ENCODE measurements around the gene NEURL1.
"Not testable (repeated sequence)": the region's sequence is repeated elsewhere in the genome, so short reads cannot be mapped to it uniquely, and the experiment has no call there.

Gene NEURL1

GRCh38 chr10:103491729-103492364 is 1.7 kb upstream of the NEURL1 start:
- in situ Hi-C loops (cut with MboI; ENCODE audit: low sequenced_read_pairs), result loop anchor here (25.0 kb wide), 1 partner anchor 580 kb away; the partner anchor contains the start of gene CNNM2

GRCh38 chr10:103492655-103493261 is 747 bp upstream of the NEURL1 start:
- in situ Hi-C loops (cut with MboI; ENCODE audit: low sequenced_read_pairs), result loop anchor here (25.0 kb wide), 1 partner anchor 580 kb away; the partner anchor contains the start of gene CNNM2

GRCh38 chr10:103493916-103494877 is 692 bp downstream of the NEURL1 start:
- in situ Hi-C loops (cut with MboI; ENCODE audit: low sequenced_read_pairs), result loop anchor here (25.0 kb wide), 1 partner anchor 582 kb away; the partner anchor contains the start of gene CNNM2

- in situ Hi-C loops (cut with MboI; ENCODE audit: low sequenced_read_pairs), result loop anchor here (25.0 kb wide), 1 partner anchor 583 kb away; the partner anchor contains the start of gene CNNM2
Observed at GRCh38 chr10:103495321-103495720, 1.8 kb downstream of the NEURL1 start.

- in situ Hi-C loops (cut with MboI; ENCODE audit: low sequenced_read_pairs), result loop anchor here (25.0 kb wide), 1 partner anchor 585 kb away; the partner anchor contains the start of gene CNNM2
Observed at GRCh38 chr10:103497161-103497915, 3.8 kb downstream of the NEURL1 start.

- in situ Hi-C loops (cut with MboI; ENCODE audit: low sequenced_read_pairs), result loop anchor here (25.0 kb wide), 1 partner anchor 587 kb away; the partner anchor contains the start of gene CNNM2
Observed at GRCh38 chr10:103498936-103499638, 5.6 kb downstream of the NEURL1 start.

- in situ Hi-C loops (cut with MboI; ENCODE audit: low sequenced_read_pairs), result loop anchor here (25.0 kb wide), 1 partner anchor 588 kb away; the partner anchor contains the start of gene CNNM2
Observed at GRCh38 chr10:103499881-103500280, 6.4 kb downstream of the NEURL1 start.

- in situ Hi-C loops (cut with MboI; ENCODE audit: low sequenced_read_pairs), result no loop called here
Observed at GRCh38 chr10:103500481-103500880, 7.0 kb downstream of the NEURL1 start.

- in situ Hi-C loops (cut with MboI; ENCODE audit: low sequenced_read_pairs), result no loop called here
Observed at GRCh38 chr10:103501186-103501585, 7.7 kb downstream of the NEURL1 start.

- in situ Hi-C loops (cut with MboI; ENCODE audit: low sequenced_read_pairs), result no loop called here
Observed at GRCh38 chr10:103502849-103503660, 9.6 kb downstream of the NEURL1 start.

- in situ Hi-C loops (cut with MboI; ENCODE audit: low sequenced_read_pairs), result not testable (repeated sequence)
Observed at GRCh38 chr10:103503777-103504176, 10.3 kb downstream of the NEURL1 start.

GRCh38 chr10:103504181-103504783 is 10.8 kb downstream of the NEURL1 start:
- in situ Hi-C loops (cut with MboI; ENCODE audit: low sequenced_read_pairs), result no loop called here

GRCh38 chr10:103506061-103506460 is 12.6 kb downstream of the NEURL1 start:
- in situ Hi-C loops (cut with MboI; ENCODE audit: low sequenced_read_pairs), result no loop called here

GRCh38 chr10:103507235-103508191 is 14.0 kb downstream of the NEURL1 start:
- in situ Hi-C loops (cut with MboI; ENCODE audit: low sequenced_read_pairs), result no loop called here

- in situ Hi-C loops (cut with MboI; ENCODE audit: low sequenced_read_pairs), result no loop called here
Observed at GRCh38 chr10:103510046-103510685, 16.7 kb downstream of the NEURL1 start.

GRCh38 chr10:103510791-103511752 is 17.6 kb downstream of the NEURL1 start:
- in situ Hi-C loops (cut with MboI; ENCODE audit: low sequenced_read_pairs), result no loop called here

All from HL-60/S4 treated with retinoic acid at 250 ng/mL for 4 days and 3 days (cell line).